ENCODE results near the gene FOSL2. TPM values are rescaled to one million over a fixed set of nuclear protein-coding genes. Genes with fewer than 3 reads are reported as not detected.

Gene FOSL2
- total and polyA plus RNA-seq, 10 of the 15 experiments (the other 5 are each of a cell fraction or from before 2014, with no cell fraction given) = 0.05 to 1.3 (median 0.34) TPM

DNA sequence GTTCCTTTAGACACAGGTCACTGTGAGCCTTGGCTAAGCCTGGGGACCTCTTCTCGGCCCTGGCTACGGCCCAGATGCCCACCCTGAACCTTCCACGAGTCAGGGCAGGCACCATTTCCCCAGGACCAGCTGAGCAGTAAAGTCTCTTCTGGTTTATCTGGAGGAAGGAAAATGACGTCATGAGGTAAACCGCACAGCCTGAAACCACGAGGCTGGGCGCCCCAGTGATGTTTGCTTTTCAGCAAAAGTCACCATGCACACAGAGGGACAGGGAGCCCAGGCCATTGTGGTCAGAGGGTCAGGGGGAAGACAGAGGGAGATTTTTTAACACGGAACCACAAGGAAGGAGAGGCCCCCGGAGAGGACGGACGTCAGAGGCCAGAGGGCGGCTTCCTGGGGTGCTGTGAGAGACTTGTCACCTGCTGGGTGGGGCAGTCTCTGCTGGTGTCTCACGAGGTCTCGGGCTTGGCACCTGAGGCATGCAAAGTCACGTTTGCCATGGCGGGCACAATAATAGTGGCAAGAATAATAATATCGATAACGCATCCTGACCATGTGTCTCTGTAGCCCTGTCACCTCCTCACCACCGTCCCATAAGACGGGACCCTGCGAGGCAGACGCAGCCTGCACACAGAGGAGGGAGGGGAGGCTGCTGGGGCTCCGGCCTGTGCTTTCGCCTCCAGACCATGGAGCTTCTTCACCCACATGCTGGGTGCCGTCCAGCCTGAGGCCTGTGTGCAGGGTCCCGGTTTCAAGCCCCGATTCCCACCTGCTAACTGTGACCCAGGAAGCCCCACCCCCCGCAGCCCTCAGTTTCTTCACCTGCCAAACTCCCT is 33.2 kb upstream of the FOSL2 start (continued):
- TF ChIP-seq JUND (IDR thresholded peaks at IDR 0.05; ENCODE audit: low read depth, low read length) (peak; percentile 72; the same call in 1 of the 2 replicates), FOXM1 (IDR thresholded peaks at IDR 0.05; ENCODE audit: low read depth, low read length) (no peak), TAF1 (IDR thresholded peaks at IDR 0.05; ENCODE audit: borderline replicate concordance, low read depth, low read length) (no peak), RAD21 (IDR thresholded peaks at IDR 0.05; ENCODE audit: insufficient read depth, low read depth, low read length) (no peak), BMI1 (IDR thresholded peaks at IDR 0.05; ENCODE audit: borderline replicate concordance) (no peak), TCF12 (IDR thresholded peaks at IDR 0.05; ENCODE audit: low read depth, low read length) (no peak), TCF7 (IDR thresholded peaks at IDR 0.05; ENCODE audit: borderline replicate concordance) (no peak), SP1 (IDR thresholded peaks at IDR 0.05; ENCODE audit: low read depth, low read length) (no peak), KDM1A (IDR thresholded peaks at IDR 0.05; ENCODE audit: borderline replicate concordance) (no peak), MYC (IDR thresholded peaks at IDR 0.05; ENCODE audit: insufficient read depth, insufficient read length, insufficient replicate concordance, low read length, severe bottlenecking) (no peak), ATF7 (IDR thresholded peaks at IDR 0.05; ENCODE audit: low read depth) (peak; percentile 100), SPI1 (IDR thresholded peaks at IDR 0.05; ENCODE audit: borderline replicate concordance, insufficient read depth, low read depth, low read length) (no peak), CHD2 (IDR thresholded peaks at IDR 0.05; ENCODE audit: borderline replicate concordance, low read depth, low read length) (no peak), ZSCAN29 (IDR thresholded peaks at IDR 0.05) (no peak), KLF5 (IDR thresholded peaks at IDR 0.05; ENCODE audit: partially characterized antibody) (peak; percentile 57), POLR2A (IDR thresholded peaks at IDR 0.05; ENCODE audit: low read depth, low read length) (no peak)
- TF ChIP-seq, protein P1, sequence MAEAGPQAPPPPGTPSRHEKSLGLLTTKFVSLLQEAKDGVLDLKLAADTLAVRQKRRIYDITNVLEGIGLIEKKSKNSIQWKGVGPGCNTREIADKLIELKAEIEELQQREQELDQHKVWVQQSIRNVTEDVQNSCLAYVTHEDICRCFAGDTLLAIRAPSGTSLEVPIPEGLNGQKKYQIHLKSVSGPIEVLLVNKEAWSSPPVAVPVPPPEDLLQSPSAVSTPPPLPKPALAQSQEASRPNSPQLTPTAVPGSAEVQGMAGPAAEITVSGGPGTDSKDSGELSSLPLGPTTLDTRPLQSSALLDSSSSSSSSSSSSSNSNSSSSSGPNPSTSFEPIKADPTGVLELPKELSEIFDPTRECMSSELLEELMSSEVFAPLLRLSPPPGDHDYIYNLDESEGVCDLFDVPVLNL (IDR thresholded peaks at IDR 0.05; ENCODE audit: low read depth, low read length) = no peak
- TF ChIP-seq, protein P2, sequence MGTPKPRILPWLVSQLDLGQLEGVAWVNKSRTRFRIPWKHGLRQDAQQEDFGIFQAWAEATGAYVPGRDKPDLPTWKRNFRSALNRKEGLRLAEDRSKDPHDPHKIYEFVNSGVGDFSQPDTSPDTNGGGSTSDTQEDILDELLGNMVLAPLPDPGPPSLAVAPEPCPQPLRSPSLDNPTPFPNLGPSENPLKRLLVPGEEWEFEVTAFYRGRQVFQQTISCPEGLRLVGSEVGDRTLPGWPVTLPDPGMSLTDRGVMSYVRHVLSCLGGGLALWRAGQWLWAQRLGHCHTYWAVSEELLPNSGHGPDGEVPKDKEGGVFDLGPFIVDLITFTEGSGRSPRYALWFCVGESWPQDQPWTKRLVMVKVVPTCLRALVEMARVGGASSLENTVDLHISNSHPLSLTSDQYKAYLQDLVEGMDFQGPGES (IDR thresholded peaks at IDR 0.05) = no peak
- TF ChIP-seq, protein P3, sequence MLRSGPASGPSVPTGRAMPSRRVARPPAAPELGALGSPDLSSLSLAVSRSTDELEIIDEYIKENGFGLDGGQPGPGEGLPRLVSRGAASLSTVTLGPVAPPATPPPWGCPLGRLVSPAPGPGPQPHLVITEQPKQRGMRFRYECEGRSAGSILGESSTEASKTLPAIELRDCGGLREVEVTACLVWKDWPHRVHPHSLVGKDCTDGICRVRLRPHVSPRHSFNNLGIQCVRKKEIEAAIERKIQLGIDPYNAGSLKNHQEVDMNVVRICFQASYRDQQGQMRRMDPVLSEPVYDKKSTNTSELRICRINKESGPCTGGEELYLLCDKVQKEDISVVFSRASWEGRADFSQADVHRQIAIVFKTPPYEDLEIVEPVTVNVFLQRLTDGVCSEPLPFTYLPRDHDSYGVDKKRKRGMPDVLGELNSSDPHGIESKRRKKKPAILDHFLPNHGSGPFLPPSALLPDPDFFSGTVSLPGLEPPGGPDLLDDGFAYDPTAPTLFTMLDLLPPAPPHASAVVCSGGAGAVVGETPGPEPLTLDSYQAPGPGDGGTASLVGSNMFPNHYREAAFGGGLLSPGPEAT (IDR thresholded peaks at IDR 0.05; ENCODE audit: low read depth) = peak; percentile 65
- TF ChIP-seq, protein P4, sequence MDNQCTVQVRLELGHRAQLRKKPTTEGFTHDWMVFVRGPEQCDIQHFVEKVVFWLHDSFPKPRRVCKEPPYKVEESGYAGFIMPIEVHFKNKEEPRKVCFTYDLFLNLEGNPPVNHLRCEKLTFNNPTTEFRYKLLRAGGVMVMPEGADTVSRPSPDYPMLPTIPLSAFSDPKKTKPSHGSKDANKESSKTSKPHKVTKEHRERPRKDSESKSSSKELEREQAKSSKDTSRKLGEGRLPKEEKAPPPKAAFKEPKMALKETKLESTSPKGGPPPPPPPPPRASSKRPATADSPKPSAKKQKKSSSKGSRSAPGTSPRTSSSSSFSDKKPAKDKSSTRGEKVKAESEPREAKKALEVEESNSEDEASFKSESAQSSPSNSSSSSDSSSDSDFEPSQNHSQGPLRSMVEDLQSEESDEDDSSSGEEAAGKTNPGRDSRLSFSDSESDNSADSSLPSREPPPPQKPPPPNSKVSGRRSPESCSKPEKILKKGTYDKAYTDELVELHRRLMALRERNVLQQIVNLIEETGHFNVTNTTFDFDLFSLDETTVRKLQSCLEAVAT (IDR thresholded peaks at IDR 0.05) = peak; percentile 82
- TF ChIP-seq, protein P5, sequence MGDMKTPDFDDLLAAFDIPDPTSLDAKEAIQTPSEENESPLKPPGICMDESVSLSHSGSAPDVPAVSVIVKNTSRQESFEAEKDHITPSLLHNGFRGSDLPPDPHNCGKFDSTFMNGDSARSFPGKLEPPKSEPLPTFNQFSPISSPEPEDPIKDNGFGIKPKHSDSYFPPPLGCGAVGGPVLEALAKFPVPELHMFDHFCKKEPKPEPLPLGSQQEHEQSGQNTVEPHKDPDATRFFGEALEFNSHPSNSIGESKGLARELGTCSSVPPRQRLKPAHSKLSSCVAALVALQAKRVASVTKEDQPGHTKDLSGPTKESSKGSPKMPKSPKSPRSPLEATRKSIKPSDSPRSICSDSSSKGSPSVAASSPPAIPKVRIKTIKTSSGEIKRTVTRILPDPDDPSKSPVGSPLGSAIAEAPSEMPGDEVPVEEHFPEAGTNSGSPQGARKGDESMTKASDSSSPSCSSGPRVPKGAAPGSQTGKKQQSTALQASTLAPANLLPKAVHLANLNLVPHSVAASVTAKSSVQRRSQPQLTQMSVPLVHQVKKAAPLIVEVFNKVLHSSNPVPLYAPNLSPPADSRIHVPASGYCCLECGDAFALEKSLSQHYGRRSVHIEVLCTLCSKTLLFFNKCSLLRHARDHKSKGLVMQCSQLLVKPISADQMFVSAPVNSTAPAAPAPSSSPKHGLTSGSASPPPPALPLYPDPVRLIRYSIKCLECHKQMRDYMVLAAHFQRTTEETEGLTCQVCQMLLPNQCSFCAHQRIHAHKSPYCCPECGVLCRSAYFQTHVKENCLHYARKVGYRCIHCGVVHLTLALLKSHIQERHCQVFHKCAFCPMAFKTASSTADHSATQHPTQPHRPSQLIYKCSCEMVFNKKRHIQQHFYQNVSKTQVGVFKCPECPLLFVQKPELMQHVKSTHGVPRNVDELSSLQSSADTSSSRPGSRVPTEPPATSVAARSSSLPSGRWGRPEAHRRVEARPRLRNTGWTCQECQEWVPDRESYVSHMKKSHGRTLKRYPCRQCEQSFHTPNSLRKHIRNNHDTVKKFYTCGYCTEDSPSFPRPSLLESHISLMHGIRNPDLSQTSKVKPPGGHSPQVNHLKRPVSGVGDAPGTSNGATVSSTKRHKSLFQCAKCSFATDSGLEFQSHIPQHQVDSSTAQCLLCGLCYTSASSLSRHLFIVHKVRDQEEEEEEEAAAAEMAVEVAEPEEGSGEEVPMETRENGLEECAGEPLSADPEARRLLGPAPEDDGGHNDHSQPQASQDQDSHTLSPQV (IDR thresholded peaks at IDR 0.05) = no peak; the same call in 1 of the 2 replicates

Data from GM12878 (cell line).